Stimulated activated naive CD4-positive, alpha-beta T cell (primary cell): Measurements from ENCODE around the gene ZNF816.
"Not testable (repeated sequence)": the region's sequence is repeated elsewhere in the genome, so short reads cannot be mapped to it uniquely, and the experiment has no call there.

Experiments
- DNase-seq, 6 experiments: peaks; one replicate each; lab custom pipeline; 2025; lab: John Stamatoyannopoulos, UW

The ZNF816 gene

DNA sequence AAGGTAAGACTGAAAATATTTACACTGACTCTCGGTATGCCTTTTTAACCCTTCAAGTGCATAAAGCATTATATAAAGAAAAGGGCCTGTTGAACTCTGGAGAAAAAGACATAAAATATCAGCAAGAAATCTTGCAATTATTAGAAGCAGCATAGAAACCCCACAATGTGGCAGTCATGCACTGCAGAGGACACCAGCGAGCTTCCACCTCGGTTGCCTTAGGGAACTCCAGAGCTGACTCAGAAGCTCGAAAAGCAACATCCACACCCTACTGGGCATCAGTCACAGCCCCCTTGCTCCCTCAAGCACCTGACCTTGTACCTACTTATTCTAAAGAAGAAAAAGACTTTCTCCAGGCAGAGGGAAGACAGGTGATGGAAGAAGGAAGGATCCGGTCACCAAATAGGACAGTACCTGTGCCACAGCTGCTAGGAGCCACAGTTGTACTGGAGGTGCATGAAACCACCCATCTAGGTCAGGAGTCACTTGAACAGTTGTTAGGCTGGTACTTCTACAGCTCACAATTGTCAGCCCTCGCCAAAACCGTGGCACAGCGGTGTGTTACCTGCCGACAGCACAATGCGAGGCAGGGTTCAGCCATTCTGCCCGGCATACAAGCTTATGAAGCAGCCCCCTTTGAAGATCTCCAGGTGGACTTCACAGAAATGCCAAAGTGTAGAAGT, 2.9 kb downstream of the ZNF816 start:
- DNase-seq, result no peak

DNA sequence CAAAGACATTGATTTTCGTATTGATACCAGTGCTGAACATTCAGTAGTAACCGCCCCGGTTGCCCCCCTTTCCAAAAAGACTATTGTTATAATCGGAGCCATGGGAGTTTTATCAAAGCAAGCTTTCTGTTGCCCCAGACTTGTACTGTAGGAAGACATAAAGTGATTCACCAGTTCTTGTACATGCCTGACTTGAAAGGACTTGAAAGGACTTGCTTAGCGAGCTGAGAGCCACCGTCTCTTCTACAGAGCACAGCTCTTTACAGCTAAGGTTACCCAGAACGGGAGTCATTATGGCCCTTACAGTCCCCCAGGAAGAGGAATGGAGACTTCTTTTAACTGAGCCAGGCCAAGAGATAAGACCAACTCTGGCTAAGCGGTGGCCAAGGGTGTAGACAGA, 5.1 kb downstream of the ZNF816 start:
- no peak for DNase-seq

DNA sequence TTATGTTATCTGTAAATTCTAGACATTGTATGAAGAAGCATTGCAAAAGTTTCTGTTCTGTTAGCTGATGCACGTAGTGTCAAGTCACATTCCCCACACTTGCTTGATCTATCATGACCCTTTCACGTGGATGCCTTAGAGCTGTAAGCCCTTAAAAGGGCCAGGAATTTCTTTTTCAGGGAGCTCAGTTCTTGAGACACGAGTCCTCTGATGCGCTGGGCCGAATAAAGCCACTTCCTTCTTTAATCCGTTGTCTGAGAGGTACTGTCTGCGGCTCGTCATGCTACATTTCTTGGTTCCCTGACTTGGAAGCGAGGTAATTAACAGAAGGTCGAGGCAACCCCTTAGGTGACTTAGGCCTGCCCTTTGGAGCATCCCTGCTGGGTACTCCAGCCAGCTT, 5.8 kb downstream of the ZNF816 start:
- no peak for DNase-seq

DNA sequence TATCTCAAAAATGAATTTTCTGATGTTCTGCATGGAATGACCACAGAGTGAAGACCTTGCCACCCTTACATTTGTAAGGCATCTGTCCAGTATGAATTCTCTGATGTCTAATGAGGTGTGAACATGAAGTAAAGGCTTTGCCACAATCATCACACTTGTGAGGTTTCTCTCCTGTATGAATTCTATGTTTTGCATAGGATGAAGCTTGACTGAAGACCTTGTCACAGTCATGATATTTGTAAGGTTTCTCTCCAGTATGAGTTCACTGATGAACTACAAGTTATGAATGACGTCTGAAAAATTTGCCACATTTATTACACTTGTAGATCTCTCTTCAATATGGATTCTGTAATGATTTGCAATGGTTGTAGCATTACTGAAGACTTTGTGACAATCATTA, 13.3 kb downstream of the ZNF816 start:
- no peak for DNase-seq

DNA sequence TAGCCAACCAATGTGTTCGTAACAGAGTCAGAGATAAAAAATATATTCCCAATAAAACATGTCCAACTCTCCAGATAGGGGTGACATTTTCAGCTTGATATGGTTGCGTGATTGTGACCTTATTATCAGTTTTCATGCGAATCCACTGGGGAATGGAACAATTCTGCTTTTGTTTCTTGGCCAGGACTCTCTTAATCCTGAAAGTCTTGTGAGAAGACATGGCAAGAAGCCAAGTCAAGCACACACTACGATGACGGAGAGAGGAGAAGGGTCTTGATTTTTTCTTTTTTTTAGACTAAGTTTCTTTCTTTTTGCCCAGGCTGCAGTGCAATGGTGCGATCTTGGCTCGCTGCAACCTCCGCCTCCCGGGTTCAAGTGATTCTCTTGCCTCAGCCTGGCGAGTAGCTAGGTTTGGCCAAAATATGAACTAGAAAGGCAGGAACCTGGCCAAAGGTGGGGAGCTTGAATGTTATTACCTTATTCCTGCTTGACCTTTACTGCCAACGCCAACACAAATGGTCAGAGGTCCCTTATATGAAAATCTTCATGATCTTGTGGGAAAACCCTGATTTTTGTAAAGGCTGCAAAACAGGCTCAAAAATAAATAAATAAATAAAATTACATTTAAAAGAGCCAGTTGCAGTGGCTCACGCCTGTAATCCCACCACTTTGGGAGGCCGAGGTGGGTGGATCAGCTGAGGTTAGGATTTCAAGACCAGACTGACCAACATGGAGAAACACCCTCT, 14.5 kb downstream of the ZNF816 start:
- no peak for DNase-seq

DNA sequence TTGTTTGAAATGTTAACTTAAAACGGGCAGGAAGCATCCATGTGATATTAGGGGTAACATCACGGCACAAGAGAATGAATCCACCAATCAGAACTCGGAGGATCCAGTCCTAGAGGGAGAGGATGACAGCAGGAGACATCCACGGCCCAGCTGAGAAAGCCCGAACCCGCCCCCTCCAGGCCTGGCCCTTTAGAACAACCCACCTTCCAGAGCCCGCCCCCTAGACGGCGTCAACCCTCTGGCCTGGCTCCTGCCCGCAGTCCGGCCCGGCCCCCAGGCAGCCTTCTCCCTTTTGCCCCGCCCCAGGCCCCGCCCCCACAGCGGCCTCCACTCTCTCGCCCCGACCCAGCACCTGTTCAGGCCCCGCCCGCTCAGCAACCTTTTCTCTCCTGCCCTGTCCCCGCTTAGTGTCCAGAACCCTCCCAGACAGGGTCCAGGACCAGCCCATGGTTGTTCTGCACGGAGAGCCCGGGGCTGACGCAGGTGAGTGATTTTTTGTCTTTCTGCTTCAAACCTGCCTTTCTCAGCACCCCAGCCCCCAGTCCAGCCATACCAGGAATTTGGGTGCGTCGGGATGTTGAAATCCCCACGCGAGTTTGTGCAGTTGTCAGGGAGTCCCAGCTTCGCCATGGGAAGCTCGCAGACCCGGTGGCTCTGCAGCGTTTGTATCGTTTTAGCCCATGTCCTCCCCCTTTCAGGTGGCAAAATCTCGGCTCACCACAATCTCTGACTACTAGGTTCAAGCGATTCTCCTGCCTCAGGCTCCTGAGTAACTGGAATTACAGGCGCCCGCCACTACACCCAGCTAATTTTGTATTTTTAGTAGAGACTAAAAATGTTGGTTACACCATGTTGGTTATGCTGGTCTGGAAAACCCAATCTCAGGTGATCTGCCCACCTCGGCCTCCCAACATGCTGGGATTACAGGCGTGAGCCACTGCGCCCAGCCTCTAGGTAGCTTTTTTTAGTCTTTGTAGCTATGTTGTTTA, 16.1 kb downstream of the ZNF816 start:
- DNase-seq, result no peak

DNA sequence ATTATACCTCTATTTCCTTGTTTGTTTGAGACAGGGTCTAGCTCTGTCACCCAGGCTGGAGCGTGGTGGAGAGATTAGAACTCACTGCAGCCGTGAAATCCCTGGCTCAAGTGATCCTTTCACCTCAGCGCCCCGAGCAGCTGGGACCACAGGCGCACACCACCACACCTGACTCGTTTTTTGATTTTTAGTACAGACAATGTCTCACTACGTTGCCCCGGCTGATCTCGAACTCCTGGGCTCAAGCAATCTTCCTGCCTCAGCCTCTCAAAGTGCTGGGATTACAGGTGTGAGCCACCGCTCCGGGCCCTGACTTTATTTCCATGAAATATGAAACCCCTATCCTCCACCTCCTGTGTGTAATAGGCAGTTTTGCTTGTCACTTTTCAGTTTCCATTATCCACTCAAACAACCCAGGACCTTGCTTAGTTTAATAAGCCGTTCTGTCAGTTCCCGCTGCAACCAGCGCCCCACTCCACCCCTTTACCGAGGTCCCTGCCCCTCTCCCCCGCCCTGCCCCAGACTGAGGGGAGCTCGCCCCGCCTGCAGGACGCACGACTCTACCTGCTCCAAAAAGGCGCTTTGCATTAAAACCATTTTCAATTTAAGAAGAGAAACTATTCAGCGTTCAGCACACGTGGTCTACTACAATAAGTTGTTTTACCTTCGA, 16.9 kb downstream of the ZNF816 start:
- no peak for DNase-seq

DNA sequence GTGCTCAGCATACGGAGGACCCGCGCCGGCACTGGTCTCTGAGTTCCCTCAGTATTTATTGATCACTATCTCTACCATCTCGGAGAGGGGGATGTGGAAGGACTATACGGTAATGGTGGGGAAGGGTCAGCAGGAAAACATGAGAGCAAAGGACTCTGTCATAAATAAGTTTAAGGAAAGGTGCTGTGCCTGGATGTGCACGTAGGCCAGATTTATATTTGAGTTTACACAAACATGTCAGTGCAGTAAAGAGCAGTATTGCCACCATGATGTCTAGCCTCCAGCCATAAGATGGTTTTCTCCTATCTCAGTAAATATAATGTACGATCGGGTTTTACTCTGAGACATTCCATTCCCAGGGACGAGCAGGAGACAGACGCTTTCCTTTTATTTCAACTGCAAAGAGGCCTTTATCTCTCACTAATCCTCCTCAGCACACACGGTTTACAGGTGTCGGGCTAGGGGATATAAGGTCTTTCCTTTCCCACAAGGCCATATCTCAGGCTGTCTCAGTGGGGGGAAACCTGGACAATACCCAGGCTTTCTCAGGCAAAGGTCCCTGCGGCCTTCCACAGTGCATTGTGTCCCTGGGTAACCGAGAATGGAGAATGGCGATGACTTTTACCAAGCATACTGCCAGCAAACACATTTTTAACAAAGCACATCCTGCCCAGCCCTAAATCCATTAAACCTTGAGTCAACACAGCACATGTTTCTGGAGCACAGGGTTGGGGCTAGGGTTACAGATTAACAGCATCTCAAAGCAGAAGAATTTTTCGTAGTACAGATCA, 17.8 kb downstream of the ZNF816 start:
- DNase-seq, result not testable (repeated sequence)

DNA sequence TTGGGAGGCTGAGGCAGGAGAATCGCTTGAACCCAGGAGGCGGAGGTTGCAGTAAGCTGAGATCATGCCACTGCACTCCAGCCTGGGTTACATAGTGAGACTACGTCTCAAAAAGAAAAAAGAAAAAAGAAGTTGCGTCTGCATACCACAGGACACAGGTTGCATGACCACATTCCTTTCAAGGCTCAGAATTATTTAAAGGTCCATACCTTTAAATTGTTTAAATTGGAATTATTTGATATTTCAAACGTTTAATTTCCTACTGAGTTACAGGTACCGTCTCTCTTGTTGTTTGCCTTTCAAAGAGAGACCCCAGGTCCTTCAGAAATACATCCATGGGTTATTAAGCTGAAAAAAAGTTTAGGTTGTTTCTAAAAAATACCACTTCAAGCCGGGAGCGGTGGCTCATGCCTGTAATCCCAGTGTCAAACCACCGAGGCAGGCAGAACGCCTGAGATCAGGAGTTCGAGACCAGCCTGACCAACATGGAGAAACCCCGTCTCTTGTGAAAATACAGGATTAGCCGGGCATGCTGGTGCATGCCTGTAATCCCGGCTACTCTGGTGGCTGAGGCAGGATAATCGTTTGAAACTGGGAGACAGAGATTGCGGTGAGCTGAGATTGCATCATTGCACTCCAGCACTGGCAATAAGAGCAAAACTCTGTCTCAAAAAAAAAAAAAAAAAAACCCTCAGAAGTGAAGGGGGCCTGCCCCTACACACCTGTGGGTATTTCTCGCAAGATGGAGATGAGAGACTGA, 18.6 kb downstream of the ZNF816 start:
- DNase-seq, result no peak

DNA sequence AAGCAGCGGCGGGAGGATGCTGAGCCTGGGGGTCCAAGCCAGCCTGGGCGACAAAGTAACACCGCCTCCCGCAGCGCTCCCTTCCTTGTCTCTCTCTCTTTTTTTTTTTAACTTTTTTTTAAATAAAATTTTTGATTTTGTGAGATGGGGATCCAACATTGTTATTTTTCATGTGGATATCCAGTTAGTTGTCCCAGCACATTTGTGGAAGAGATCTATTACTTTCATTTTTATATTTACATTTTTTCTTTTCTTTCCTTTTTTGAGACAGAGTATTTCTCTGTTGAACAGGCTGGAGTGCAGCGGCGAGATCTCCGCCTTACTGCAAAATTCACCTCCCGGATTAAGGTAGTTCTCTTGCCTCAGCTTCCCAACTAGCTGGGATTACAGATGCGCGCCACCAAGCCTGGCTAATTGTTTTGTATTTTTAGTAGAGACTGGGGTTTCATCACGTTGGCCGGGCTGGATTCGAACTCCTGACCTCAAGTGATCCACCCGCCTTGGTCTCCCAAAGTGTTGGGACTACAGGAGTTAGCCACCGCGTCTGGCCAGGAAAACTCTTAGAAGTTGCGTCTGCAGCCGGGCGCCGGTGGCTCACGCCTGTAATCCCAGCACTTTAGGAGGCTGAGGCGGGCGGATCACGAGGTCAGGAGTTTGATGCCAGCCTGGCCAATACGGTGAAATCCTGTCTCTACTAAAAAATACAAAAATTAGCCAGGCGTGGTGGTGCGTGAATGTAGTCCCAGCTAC, 19.4 kb downstream of the ZNF816 start:
- no peak for DNase-seq

DNA sequence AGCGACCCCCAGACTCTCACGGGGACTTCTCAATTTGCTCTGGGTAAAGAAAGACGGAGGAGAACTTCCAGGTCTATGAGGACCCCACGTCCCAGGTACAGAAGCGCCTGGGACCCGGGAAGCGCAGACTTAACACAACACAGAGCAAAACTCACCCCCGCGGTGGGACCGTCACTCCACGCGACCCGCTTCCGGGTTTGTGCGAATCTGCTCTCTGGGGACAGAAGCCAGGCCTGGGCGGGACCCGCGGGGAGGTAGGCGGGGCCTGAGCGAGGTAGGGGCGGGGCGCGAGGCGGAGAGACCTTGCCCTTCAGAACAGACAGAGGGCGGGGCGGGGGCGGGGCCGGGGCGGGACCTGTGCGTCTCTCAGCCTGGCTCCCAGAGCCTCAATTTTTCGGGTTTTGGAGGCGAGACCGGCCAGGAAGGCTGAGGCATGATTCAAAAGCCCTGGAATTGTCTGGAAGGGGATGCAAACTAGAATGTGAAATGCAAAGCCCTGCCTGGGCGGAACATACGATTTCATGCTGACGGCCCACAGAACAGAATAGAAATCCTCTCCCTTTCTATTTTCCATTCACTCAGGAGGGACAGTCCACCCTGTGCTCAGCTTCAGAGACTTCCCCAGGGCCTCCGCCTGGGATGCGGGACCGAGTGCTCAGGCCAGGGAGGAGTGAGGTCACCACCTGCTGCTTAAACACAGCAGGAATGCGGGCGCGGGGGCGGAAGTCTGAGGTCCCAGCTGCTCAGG, 20.1 kb downstream of the ZNF816 start:
- DNase-seq, result peak; percentile 79 to 97 (median 94)

DNA sequence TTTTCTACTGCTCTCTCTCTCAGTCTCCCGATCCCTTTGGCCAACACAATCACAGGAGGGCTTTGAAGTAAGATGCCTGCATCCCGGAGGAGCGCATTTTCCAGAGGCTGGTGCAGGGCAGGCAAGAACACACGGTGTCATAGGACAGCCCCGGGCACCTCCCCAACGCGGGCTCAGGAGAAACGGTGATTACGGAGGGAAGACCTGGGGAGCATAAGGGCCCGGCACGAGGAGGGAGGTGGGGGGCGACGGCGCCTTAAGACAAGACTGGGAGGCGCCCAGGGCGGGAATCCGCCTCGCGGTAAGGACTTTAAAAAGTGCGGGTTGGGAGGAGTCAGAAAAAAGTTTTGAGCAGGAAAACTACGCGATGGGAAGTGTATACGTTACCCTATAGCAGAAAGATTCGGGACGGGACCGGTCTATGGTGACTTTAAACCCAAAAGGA, 20.7 kb downstream of the ZNF816 start:
- peak in 1 of 6 experiments; percentile 32 for DNase-seq

DNA sequence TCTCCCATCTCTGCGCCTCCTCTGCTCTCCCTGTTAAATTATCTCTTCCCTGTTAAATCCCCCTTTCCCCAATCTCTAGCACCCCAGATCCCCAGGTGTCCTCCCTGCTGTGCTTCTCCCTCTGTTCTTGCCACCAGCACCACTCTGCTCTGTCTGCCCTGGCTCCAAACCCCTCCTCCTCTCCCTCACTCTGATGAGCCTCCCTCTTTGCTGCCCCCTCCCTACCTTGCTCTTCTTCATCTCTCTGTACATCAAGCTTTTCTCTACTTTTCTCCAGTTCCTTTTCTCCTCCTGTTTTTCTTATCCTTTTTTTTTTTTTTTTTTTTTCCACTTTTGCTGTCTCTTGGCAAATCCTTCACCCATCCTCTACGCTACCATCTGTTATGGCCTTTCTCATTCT, 21.2 kb downstream of the ZNF816 start:
- not testable (repeated sequence) for DNase-seq

DNA sequence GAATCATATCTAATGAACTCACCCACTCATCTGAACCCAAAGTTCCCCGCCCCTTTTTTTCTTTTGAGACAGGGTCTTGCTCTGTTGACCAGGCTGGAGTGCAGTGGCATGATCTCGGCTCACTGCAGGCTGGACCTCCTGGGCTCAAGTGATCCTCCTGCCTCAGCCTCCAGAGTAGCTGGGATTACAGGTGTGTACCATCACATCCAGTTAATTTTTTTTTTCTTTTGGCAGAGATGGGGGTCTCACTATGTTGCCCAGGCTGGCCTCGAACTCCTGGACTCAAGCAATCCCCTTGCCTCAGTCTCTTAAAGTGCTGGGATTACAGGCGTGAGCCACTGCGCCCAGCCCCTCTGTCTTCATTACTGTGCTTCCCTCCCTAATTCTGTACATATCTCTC, 21.8 kb downstream of the ZNF816 start:
- DNase-seq, result not testable (repeated sequence)

DNA sequence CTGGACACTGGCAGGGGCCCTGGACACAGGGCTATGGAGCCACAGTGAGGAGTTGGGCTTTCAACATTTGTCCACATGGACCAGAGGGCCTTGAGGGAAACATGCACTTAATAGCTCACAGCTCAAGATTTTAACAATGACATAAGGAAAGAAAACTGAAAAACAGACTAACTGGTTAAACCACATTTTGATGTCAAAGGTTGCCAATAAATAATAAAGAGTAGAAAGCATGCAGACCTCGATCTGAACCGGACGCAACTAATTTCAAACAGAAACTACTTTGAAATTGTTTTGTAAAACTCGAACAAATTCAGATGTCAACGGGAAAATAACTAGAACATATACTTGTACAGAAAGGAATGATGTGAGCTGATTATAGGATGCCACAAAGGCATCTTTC, 23.9 kb downstream of the ZNF816 start:
- no peak for DNase-seq

DNA sequence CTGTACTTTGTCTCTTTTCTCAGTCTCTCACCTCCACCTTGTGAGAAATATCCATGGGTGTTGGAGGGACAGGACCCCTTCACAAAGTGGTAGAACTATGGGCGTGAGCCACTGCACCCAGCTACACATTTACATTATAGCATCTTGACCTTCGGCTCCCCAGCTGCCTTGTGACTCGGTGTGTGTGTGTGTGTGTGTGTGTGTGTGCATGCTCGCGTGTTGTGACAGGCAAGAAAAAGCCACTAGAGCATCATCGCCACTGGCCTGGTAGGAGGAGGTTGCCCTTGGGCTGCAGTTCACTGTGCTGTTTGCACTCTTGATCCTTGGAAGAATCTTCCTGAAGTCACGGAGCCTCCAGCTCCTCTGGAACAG, 25.7 kb downstream of the ZNF816 start:
- no peak for DNase-seq

DNA sequence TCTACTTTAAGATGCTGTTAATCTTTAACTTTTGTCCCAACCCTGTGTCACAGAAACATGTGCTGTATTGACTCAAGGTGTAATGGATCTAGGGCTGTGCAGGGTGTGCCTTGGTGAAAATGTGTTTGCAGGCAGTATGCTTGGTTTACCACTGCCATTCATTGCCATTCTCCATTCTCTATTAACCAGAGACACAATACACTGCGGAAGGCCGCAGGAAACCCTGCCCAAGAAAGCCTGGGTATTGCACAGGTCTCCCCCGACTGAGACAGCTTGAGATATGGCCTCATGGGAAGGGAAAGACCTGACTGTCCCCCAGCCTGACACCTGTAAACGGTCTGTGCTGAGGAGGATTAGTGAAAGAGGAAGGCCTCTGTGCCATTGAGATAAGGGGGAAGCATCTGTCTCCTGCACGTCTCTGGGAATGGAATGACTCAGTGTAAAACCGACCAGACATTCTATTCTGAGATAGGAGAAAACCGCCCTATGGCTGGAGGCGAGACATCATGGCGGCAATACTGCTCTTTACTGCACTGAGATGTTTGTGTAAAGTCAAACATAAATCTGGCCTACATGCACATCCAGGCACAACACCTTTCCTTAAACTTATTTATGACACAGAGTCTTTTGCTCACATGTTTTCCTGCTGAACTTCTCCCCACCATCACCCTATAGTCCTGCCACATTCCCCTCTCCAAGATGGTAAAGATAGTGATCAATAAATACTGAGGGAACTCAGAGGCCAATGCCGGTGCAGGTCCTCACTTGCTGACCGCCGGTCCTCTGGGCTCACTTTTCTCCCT, 26.3 kb downstream of the ZNF816 start:
- DNase-seq, result no peak

DNA sequence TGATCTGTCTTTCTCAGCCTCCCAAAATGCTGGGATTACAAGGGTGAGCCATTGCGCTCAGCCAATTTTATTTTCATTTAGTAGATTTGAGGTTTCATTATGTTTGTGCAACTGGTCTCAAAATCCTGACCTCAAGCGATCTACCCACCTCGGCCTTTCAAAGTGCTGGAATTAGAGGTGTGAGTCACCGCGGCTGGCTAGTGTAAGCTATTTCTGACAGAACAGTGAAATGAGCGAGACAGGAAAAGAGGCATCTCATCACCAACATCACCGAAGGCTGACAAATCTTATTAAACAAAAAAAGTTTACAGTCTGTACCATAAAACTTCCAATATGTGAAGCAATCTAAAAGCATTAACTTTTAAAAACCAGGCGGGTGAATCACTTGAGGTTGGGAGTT, 27.2 kb downstream of the ZNF816 start:
- no peak for DNase-seq
